H9 (cell line): ENCODE data around the gene SLC6A19. TPM values are rescaled to one million over a fixed set of nuclear protein-coding genes. Genes with fewer than 3 reads are reported as not detected.

Experiments used
- DNase-seq: peaks from one replicate; pipeline ENCODE4 v3.0.0-alpha.2; 2017
- H2AFZ ChIP-seq: one replicate; pipeline ENCODE4 v1.6.1; 2013; ENCODE audit warnings: mild to moderate bottlenecking, low read length, control low read depth, moderate library complexity
- H2AK5ac ChIP-seq: 2 replicates; pipeline ENCODE4 v1.6.1; 2013; ENCODE audit warnings: low read length, control low read depth, mixed read lengths; ENCODE audit not compliant: insufficient read length
- H2BK120ac ChIP-seq: one replicate; pipeline ENCODE4 v1.6.1; 2013; ENCODE audit warnings: low read depth, mild to moderate bottlenecking, low read length, control low read depth, inconsistent platforms; ENCODE audit not compliant: poor library complexity, severe bottlenecking
- H2BK12ac ChIP-seq: 2 replicates; pipeline ENCODE4 v1.6.1; 2013; ENCODE audit warnings: low read length, control low read depth, mixed read lengths, low read depth; ENCODE audit not compliant: insufficient read length
- H2BK15ac ChIP-seq: 2 replicates; pipeline ENCODE4 v1.6.1; 2013; ENCODE audit warnings: low read depth, low read length, control low read depth
- H2BK20ac ChIP-seq: one replicate; pipeline ENCODE4 v1.6.1; 2013; ENCODE audit warnings: low read depth, mild to moderate bottlenecking, low read length, control low read depth, inconsistent platforms; ENCODE audit not compliant: poor library complexity, severe bottlenecking
- H2BK5ac ChIP-seq: 2 replicates; pipeline ENCODE4 v1.6.1; 2013; ENCODE audit warnings: low read length, control low read depth, mixed read lengths; ENCODE audit not compliant: insufficient read length
- H3K14ac ChIP-seq: 2 replicates; pipeline ENCODE4 v1.6.1; 2013; ENCODE audit warnings: low read length, control low read depth; ENCODE audit not compliant: insufficient read depth
- H3K18ac ChIP-seq: 2 replicates; pipeline ENCODE4 v1.6.1; 2013; ENCODE audit warnings: low read depth, mild to moderate bottlenecking, mixed read lengths, low read length, control low read depth; ENCODE audit not compliant: insufficient read length
- H3K23ac ChIP-seq: 2 replicates; pipeline ENCODE4 v1.6.1; 2013; ENCODE audit warnings: low read length, control low read depth, mixed read lengths, low read depth; ENCODE audit not compliant: insufficient read length
- H3K23me2 ChIP-seq: 2 replicates; pipeline ENCODE4 v1.6.1; 2013; ENCODE audit warnings: low read depth, mild to moderate bottlenecking, mixed read lengths, low read length, control low read depth; ENCODE audit not compliant: insufficient read length, poor library complexity, severe bottlenecking
- H3K27ac ChIP-seq: 2 replicates; pipeline ENCODE4 v1.5.1; 2013; ENCODE audit warnings: low read length, control low read depth, mixed read lengths, low read depth; ENCODE audit not compliant: insufficient read length
- H3K27me3 ChIP-seq: 2 replicates; pipeline ENCODE4 v1.6.1; 2013; ENCODE audit warnings: low read length, control low read depth, inconsistent platforms; ENCODE audit not compliant: insufficient read depth
- H3K4ac ChIP-seq: 2 replicates; pipeline ENCODE4 v1.6.1; 2013; ENCODE audit warnings: low read depth, mild to moderate bottlenecking, control low read depth, inconsistent platforms, low read length, moderate library complexity
- H3K4me1 ChIP-seq: 2 replicates; pipeline ENCODE4 v1.6.1; 2013; ENCODE audit warnings: low read length, control low read depth, inconsistent platforms; ENCODE audit not compliant: insufficient read depth
- H3K4me2 ChIP-seq: 2 replicates; pipeline ENCODE4 v1.6.1; 2013; ENCODE audit warnings: low read length, control low read depth, mixed read lengths; ENCODE audit not compliant: insufficient read length, insufficient read depth
- H3K56ac ChIP-seq: 2 replicates; pipeline ENCODE4 v1.6.1; 2013; ENCODE audit warnings: low read depth, mild to moderate bottlenecking, mixed read lengths, low read length, control low read depth; ENCODE audit not compliant: insufficient read length
- H3K79me1 ChIP-seq: 2 replicates; pipeline ENCODE4 v1.6.1; 2013; ENCODE audit warnings: low read depth, mild to moderate bottlenecking, moderate library complexity, low read length, control low read depth, inconsistent platforms; ENCODE audit not compliant: insufficient read depth, poor library complexity, severe bottlenecking
- H3K79me2 ChIP-seq: 2 replicates; pipeline ENCODE4 v1.6.1; 2013; ENCODE audit warnings: low read length, control low read depth, inconsistent platforms; ENCODE audit not compliant: insufficient read depth
- H3K9ac ChIP-seq: 2 replicates; pipeline ENCODE4 v1.6.1; 2013; ENCODE audit warnings: low read length, control low read depth, mixed read lengths; ENCODE audit not compliant: insufficient read length; ENCODE audit errors: extremely low read depth
- H3K9me3 ChIP-seq: one replicate; pipeline ENCODE4 v1.6.1; 2013; ENCODE audit warnings: low read depth, low read length, inconsistent platforms; ENCODE audit not compliant: control insufficient read depth
- H3T11ph ChIP-seq: one replicate; pipeline ENCODE4 v1.6.1; 2013; ENCODE audit warnings: mild to moderate bottlenecking, low read length, control low read depth, inconsistent platforms
- H4K20me1 ChIP-seq: one replicate; pipeline ENCODE4 v1.6.1; 2013; ENCODE audit not compliant: control insufficient read depth, insufficient read length, insufficient read depth
- H4K5ac ChIP-seq: 2 replicates; pipeline ENCODE4 v1.6.1; 2013; ENCODE audit warnings: low read depth, mild to moderate bottlenecking, mixed read lengths, low read length, control low read depth; ENCODE audit not compliant: insufficient read length
- H4K8ac ChIP-seq: replicated peaks from 2 replicates; pipeline ENCODE4 v1.6.1; 2013; ENCODE audit warnings: low read length, control low read depth, mixed read lengths, low read depth; ENCODE audit not compliant: insufficient read length
- H4K91ac ChIP-seq: 2 replicates; pipeline ENCODE4 v1.6.1; 2013; ENCODE audit warnings: low read depth, mild to moderate bottlenecking, moderate library complexity, mixed read lengths, low read length, control low read depth; ENCODE audit not compliant: insufficient read length
- H3K27ac Mint-ChIP-seq, 3 experiments: 2 replicates in 2 of 3; 3 replicates in 1 of 3; pipeline ENCODE4 v1.8.0; 2020 to 2021; ENCODE audit warnings: mixed read lengths in 3 of 3, mild to moderate bottlenecking in 1 of 3, moderate library complexity in 1 of 3
- H3K27me3 Mint-ChIP-seq: 2 replicates; pipeline ENCODE4 v1.8.0; 2021; ENCODE audit warnings: low read depth, mild to moderate bottlenecking, moderate library complexity, mixed read lengths
- H3K36me3 Mint-ChIP-seq, 3 experiments: 2 replicates in 2 of 3; 3 replicates in 1 of 3; pipeline ENCODE4 v1.8.0; 2020 to 2021; ENCODE audit warnings: low read depth in 3 of 3, mixed read lengths in 3 of 3; ENCODE audit not compliant: insufficient read depth in 1 of 3
- H3K4me1 Mint-ChIP-seq, 2 experiments: 2 replicates each; pipeline ENCODE4 v1.8.0; 2020; ENCODE audit warnings: mixed read lengths in 2 of 2
- H3K4me3 Mint-ChIP-seq, 2 experiments: 2 replicates in 1 of 2; 3 replicates in 1 of 2; pipeline ENCODE4 v1.8.0; 2020 to 2021; ENCODE audit warnings: mild to moderate bottlenecking in 2 of 2, mixed read lengths in 2 of 2, moderate library complexity in 1 of 2
- H3K9me3 Mint-ChIP-seq, 2 experiments: 2 replicates in 1 of 2; 3 replicates in 1 of 2; pipeline ENCODE4 v1.8.0; 2020; ENCODE audit warnings: mild to moderate bottlenecking in 2 of 2, mixed read lengths in 2 of 2, moderate library complexity in 1 of 2
- CTCF ChIP-seq: fragments of 200-600 bp; sonication (generic); conservative IDR thresholded peaks from 3 replicates; pipeline ENCODE4 v1.8.0; 2021; ENCODE audit warnings: antibody characterized with exemption, mild to moderate bottlenecking
- WGBS: extraction: QIAGEN DNeasy Blood & Tissue Kit; methylation state at CpG from one replicate; pipeline ENCODE4 v1.1.7; 2013; ENCODE audit warnings: missing lambda C conversion rate, low lambda C conversion rate, mixed read lengths; ENCODE audit not compliant: insufficient read length; ENCODE audit errors: extremely low coverage; 5-methylcytosine and 5-hydroxymethylcytosine counted together
- total RNA-seq: library from RNA; stranded (reverse); gene quantifications from 2 replicates; pipeline ENCODE4 v1.2.1, GENCODE V29; 2021

Gene SLC6A19
- total RNA-seq, 1 experiment from 2014 or later, result not detected

GRCh38 chr5:1222147-1222546, 20.8 kb downstream of the SLC6A19 start:
- H3K27me3 ChIP-seq, result no peaks in the 10 kb centered on the region
- WGBS, result no CpG with 5 or more reads among the region's 9 CpGs
- H4K20me1 ChIP-seq, result no peaks in the 10 kb centered on the region

More at GRCh38 chr5:1222147-1222546, 20.8 kb downstream of the SLC6A19 start:
- Histone ChIP-seq H3T11ph (no peak overlapping the region), H2AFZ (no peak overlapping the region), H3K18ac (no peak overlapping the region), H2BK5ac (no peak overlapping the region), H4K5ac (no peak overlapping the region), H3K9me3 (no peaks in the 10 kb centered on the region), H3K4ac (no peak overlapping the region), H4K91ac (no peak overlapping the region), H3K56ac (no peak overlapping the region), H3K23ac (no peak overlapping the region), H2BK12ac (no peak overlapping the region), H3K27ac (no peak overlapping the region), H2BK120ac (no peak overlapping the region), H2AK5ac (no peak overlapping the region), H3K14ac (no peak overlapping the region), H4K8ac (no peak overlapping the region), H3K4me1 (no peaks in the 10 kb centered on the region), H2BK15ac (no peak overlapping the region), H2BK20ac (no peak overlapping the region), H3K23me2 (no peaks in the 10 kb centered on the region), H3K79me1 (no peaks in the 10 kb centered on the region), H3K9ac (no peak overlapping the region), H3K4me2 (no peak overlapping the region), H3K79me2 (no peaks in the 10 kb centered on the region)
- Mint-ChIP-seq H3K4me1 (peaks cover 3 to 6% of the 10 kb centered on the region in 2 experiments; a peak in 2 of 4 replicates), H3K36me3 (no peaks in the 10 kb centered on the region; a peak in 1 of 7 replicates), H3K9me3 (peaks cover 0 to 8% of the 10 kb centered on the region in 2 experiments; a peak in 2 of 5 replicates), H3K27me3 (peaks cover 5% of the 10 kb centered on the region), H3K4me3 (no peak overlapping the region), H3K27ac (no peak overlapping the region; a peak in 1 of 7 replicates)
- no peak for TF ChIP-seq CTCF
- no peak for DNase-seq
